GM12878 (cell line): Measurements from ENCODE around the gene ARHGAP26. TPM values are rescaled to one million over a fixed set of nuclear protein-coding genes. Genes with fewer than 3 reads are reported as not detected.

ENCODE experiments used
- ATAC-seq: fragments of 200-7000 bp; cut with Tn5 transposase; 3 replicates; pipeline ENCODE4 v1.9.1; 2020; ENCODE audit warnings: mild to moderate bottlenecking, moderate library complexity
- BruUV-seq: library from RNA; stranded (reverse); fragments of 400-500 nt; replicated peaks from 2 replicates; lab custom pipeline; 2021; lab: Mats Ljungman, UMichigan
- CTCF ChIA-PET: fragments of 300-600 bp; sonication (Branson Sonifier 250); formaldehyde crosslinking; extraction: SDS; loops from one replicate; lab custom pipeline; 2021; ENCODE audit warnings: inconsistent platforms; lab: Yijun Ruan, JAX
- POLR2A ChIA-PET: fragments of 350-600 bp; formaldehyde crosslinking; extraction: SDS; loops from one replicate; lab custom pipeline; 2021; ENCODE audit warnings: inconsistent platforms; lab: Charles Lee
- RAD21 ChIA-PET: fragments of 300-600 bp; sonication (Branson Sonifier 250); formaldehyde crosslinking; loops from one replicate; lab custom pipeline; 2023; ENCODE audit warnings: antibody characterized with exemption; ENCODE audit not compliant: unreplicated experiment; lab: Charles Lee
- SMC1A ChIA-PET: fragments of 300-600 bp; sonication (Branson Sonifier 250); formaldehyde crosslinking; loops from one replicate; lab custom pipeline; 2023; ENCODE audit not compliant: unreplicated experiment, uncharacterized antibody; lab: Charles Lee
- DNase-seq: peaks from one replicate; pipeline ENCODE4 v3.0.0-alpha.2; 2011; ENCODE audit warnings: low read depth, low spot score
- FAIRE-seq: peaks from 3 replicates; lab custom pipeline; 2011; peaks lifted over from hg19 to GRCh38; lab: Jason Lieb, UNC
- H2AFZ ChIP-seq: 2 replicates; pipeline ENCODE4 v1.6.0; 2011; ENCODE audit warnings: low read depth, low read length, control low read depth; ENCODE audit not compliant: control insufficient read depth
- H3K27ac ChIP-seq: 2 replicates; pipeline ENCODE4 v1.5.1; 2011; ENCODE audit warnings: control low read depth; ENCODE audit not compliant: control insufficient read depth, insufficient read depth
- H3K27me3 ChIP-seq, 2 experiments: replicated peaks in 1 of 2; 2 replicates each; pipeline versions ENCODE4 v1.6.0 to v1.6.1; 2011; ENCODE audit warnings: low read length in 1 of 2; ENCODE audit not compliant: control insufficient read depth in 2 of 2, insufficient read depth in 2 of 2
- H3K36me3 ChIP-seq, 2 experiments: 2 replicates each; pipeline ENCODE4 v1.5.1; 2011; ENCODE audit warnings: low read length in 1 of 2; ENCODE audit not compliant: control insufficient read depth in 2 of 2, insufficient read depth in 2 of 2
- H3K4me1 ChIP-seq: 2 replicates; pipeline ENCODE4 v1.6.1; 2011; ENCODE audit warnings: mild to moderate bottlenecking, low read length, moderate library complexity, mixed read lengths; ENCODE audit not compliant: control insufficient read depth, insufficient read depth
- H3K4me2 ChIP-seq: 2 replicates; pipeline ENCODE4 v1.6.0; 2011; ENCODE audit warnings: control low read depth; ENCODE audit not compliant: control insufficient read depth, insufficient read depth
- H3K4me3 ChIP-seq: fragments of 200-600 bp; sonication (generic); 2 replicates; pipeline ENCODE4 v1.5.1; 2016
- H3K79me2 ChIP-seq: 2 replicates; pipeline ENCODE4 v1.6.0; 2011; ENCODE audit warnings: low read length; ENCODE audit not compliant: control insufficient read depth, insufficient read depth
- H3K9ac ChIP-seq: 2 replicates; pipeline ENCODE4 v1.8.0; 2011; ENCODE audit warnings: low read length, control low read depth, mixed read lengths; ENCODE audit not compliant: control insufficient read depth, insufficient read depth
- H3K9me3 ChIP-seq: replicated peaks from 3 replicates; pipeline ENCODE4 v1.5.1; 2011; ENCODE audit warnings: mild to moderate bottlenecking, low read length; ENCODE audit not compliant: control insufficient read depth, insufficient read depth
- H4K20me1 ChIP-seq: 2 replicates; pipeline ENCODE4 v1.6.0; 2011; ENCODE audit not compliant: control insufficient read depth, insufficient read depth
- ASH2L ChIP-seq: fragments of 300-600, 200-600 bp; sonication (generic); IDR thresholded peaks from 2 replicates; pipeline ENCODE4 v1.6.1; 2017; ENCODE audit warnings: low read depth, mild to moderate bottlenecking, borderline replicate concordance
- CBX5 ChIP-seq: sonication (generic); IDR thresholded peaks from 2 replicates; pipeline ENCODE4 v1.6.1; 2016; ENCODE audit warnings: low read depth, moderate library complexity, mild to moderate bottlenecking, inconsistent platforms
- IKZF2 ChIP-seq, 2 experiments: fragments of 450-650 bp; IDR thresholded peaks; 2 replicates each; pipeline ENCODE4 v1.6.1; 2017; ENCODE audit warnings: mild to moderate bottlenecking in 2 of 2, moderate library complexity in 2 of 2
- RUNX3 ChIP-seq: IDR thresholded peaks from 2 replicates; pipeline ENCODE4 v1.6.1; 2012; ENCODE audit warnings: low read length, inconsistent platforms
- SMC3 ChIP-seq: IDR thresholded peaks from 2 replicates; pipeline ENCODE4 v1.6.1; 2011; ENCODE audit warnings: low read length, improper control_type of control experiment, borderline replicate concordance
- SP1 ChIP-seq: IDR thresholded peaks from one replicate; pipeline ENCODE4 v1.6.1; 2011; ENCODE audit warnings: low read depth, low read length
- WGBS: methylation state at CpG from one replicate; pipeline ENCODE4 v1.1.6; 2016; ENCODE audit warnings: low lambda C conversion rate; ENCODE audit not compliant: insufficient replicate concordance, insufficient coverage; ENCODE audit errors: missing lambda C conversion rate; 5-methylcytosine and 5-hydroxymethylcytosine counted together
- in situ Hi-C: fragments of 300-500 bp; cut with MboI; formaldehyde crosslinking; loops from 9 replicates; pipeline ENCODE4 v1.14.3; 2018; ENCODE audit warnings: mixed read lengths
- intact Hi-C: fragments of 100-400 bp; cut with micrococcal nuclease; formaldehyde crosslinking; loops from one replicate; pipeline ENCODE4 v1.14.2; 2022; ENCODE audit not compliant: unreplicated experiment
- polyA plus RNA-seq, 11 experiments: library from polyadenylated mRNA; depleted of rRNA in 4 of 11; unstranded in 6 of 11; stranded (reverse) in 5 of 11; fragments of >200 nt; fragmentation: Nextera tagmentation in 4 of 11; fragmentation: Illumina TruSeq in 1 of 11; extraction: Ambion mirVana in 4 of 11; extraction: Trizol in 1 of 11; gene quantifications; 1 replicate in 1 of 11; 2 replicates in 10 of 11; pipeline versions ENCODE4 v1.2.1 to v1.2.3, GENCODE V29; 2011 to 2016; ENCODE audit warnings: inconsistent platforms in 2 of 11, missing spikeins in 2 of 11, low read depth in 1 of 11
- total RNA-seq, 4 experiments: library from RNA; depleted of rRNA in 3 of 4; stranded (reverse); fragments of >200 nt in 3 of 4; fragmentation: Illumina TruSeq in 1 of 4; extraction: Trizol in 1 of 4; gene quantifications; 2 replicates each; pipeline versions ENCODE4 v1.2.1 to v1.2.3, GENCODE V29; 2013 to 2021

ARHGAP26 gene
- total and polyA plus RNA-seq, 10 of the 15 experiments (the other 5 are each of a cell fraction or from before 2014, with no cell fraction given), result 9.4 to 41.5 (median 19.3) TPM

DNA sequence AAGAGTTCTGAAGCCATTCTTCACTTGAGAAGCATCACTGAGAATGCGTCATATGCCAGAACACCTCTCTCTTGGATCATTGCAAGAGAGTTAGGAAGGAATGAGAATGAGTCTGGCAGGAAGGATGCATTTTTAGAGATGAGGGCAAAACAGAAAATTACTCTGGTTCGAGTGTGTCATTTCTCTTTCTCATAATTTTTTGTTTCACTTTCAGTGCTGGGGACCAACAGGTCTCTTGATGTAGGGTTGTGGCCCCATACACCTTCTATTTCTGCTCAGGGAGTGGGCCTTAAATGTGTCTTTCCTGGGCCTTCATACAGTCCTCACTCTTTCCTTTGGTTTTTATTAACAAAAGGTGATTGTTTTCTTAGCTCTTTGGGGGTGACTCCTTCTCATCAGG is 330.9 kb downstream of the ARHGAP26 start:
- CTCF ChIA-PET, result interaction anchor here (3.7 kb wide), 1 partner anchor 10 kb away, joined by 14 read pairs; no protein-coding TSS in a partner anchor
- RAD21 ChIA-PET, result interaction anchor here (0.8 to 2.3 kb wide), 6 partner anchors 10 to 82 kb away, joined by 3 to 13 read pairs (median 3); no protein-coding TSS in a partner anchor
- FAIRE-seq, result peak; percentile 95
- WGBS, result 0% methylated on average over 2 of the region's 2 CpGs
- Histone ChIP-seq H3K4me2 (peak overlapping the region; percentile 90), H3K79me2 (no peaks in the 10 kb centered on the region; the same call in 1 of the 2 replicates), H3K4me1 (peaks cover 19% of the 10 kb centered on the region), H2AFZ (peak overlapping the region; percentile 54), H3K9me3 (peaks cover 1% of the 10 kb centered on the region; the same call in 2 of the 3 replicates), H3K27me3 (no peaks in the 10 kb centered on the region), H3K9ac (no peak overlapping the region), H3K27ac (peak overlapping the region; percentile 60), H3K36me3 (peaks cover 0 to 2% of the 10 kb centered on the region in 2 experiments; a peak in 2 of 4 replicates), H3K4me3 (no peak overlapping the region), H4K20me1 (no peaks in the 10 kb centered on the region)
- TF ChIP-seq ASH2L (0 out of 2 replicates have a peak, but pooled peaks have one; percentile 30), RUNX3 (peak; percentile 25; the same call in 1 of the 2 replicates), SP1 (no peak), IKZF2 (IDR thresholded peaks at IDR 0.05) (peak in 1 of 2 experiments; percentile 23; a peak in 1 of 4 replicates), CBX5 (0 out of 2 replicates have a peak, but pooled peaks have one; percentile 48), SMC3 (peak; percentile 26; the same call in 1 of the 2 replicates)
- no peak for DNase-seq
- in situ Hi-C loops, result no loop called here
- POLR2A ChIA-PET, result interaction anchor here (0.6 to 1.3 kb wide), 6 partner anchors 9 to 251 kb away, joined by 3 to 5 read pairs (median 3); no protein-coding TSS in a partner anchor
- SMC1A ChIA-PET, result interaction anchor here (0.6 to 20.0 kb wide), 9 partner anchors 10 to 867 kb away, joined by 3 to 271 read pairs (median 4); no protein-coding TSS in a partner anchor
- ATAC-seq, result peak; percentile 95
- intact Hi-C loops, result no loop called here
- no TSS peak for BruUV-seq
